Gastrocnemius medialis (tissue), 4 donors: Measurements from ENCODE around the gene UNK. TPM values are rescaled to one million over a fixed set of nuclear protein-coding genes. Genes with fewer than 3 reads are reported as not detected.

Source experiments
- ATAC-seq, 2 donors: fragments of 150-250 bp; one replicate each; pipeline ENCODE4 v1.9.1; 2016
- DNase-seq, 2 donors: peaks; one replicate each; pipeline ENCODE4 v3.0.0-alpha.2; 2019
- H3K27ac ChIP-seq, 4 donors: fragments of 200-600 bp; sonication (generic); 1 replicate in 1 of 4; 2 replicates in 3 of 4; pipeline ENCODE4 v1.5.1; 2016 to 2018; ENCODE audit warnings: mild to moderate bottlenecking in 2 of 4, moderate library complexity in 1 of 4
- H3K27me3 ChIP-seq, 3 donors: fragments of 200-600 bp; sonication (generic) in 2 of 3; 1 replicate in 1 of 3; 2 replicates in 2 of 3; pipeline versions ENCODE4 v1.5.1 to v1.6.0; 2016 to 2019; ENCODE audit warnings: mild to moderate bottlenecking in 1 of 3, moderate library complexity in 1 of 3
- H3K36me3 ChIP-seq, 2 donors: fragments of 200-600 bp; sonication (generic) in 1 of 2; one replicate each; pipeline ENCODE4 v1.5.1; 2017 to 2018
- H3K4me1 ChIP-seq, 2 donors: fragments of 200-600 bp; sonication (generic) in 1 of 2; one replicate each; pipeline ENCODE4 v1.5.1; 2016 to 2017; ENCODE audit warnings: mild to moderate bottlenecking in 2 of 2
- H3K4me3 ChIP-seq, 4 donors: fragments of 200-600 bp; sonication (generic) in 3 of 4; 1 replicate in 1 of 4; 2 replicates in 3 of 4; pipeline ENCODE4 v1.5.1; 2016 to 2019; ENCODE audit warnings: mild to moderate bottlenecking in 2 of 4
- H3K9me3 ChIP-seq, 3 donors: fragments of 200-600 bp; sonication (generic) in 2 of 3; 1 replicate in 1 of 3; 2 replicates in 2 of 3; pipeline ENCODE4 v1.5.1; 2016 to 2019
- POLR2A ChIP-seq, 2 donors: fragments of 450-650 bp; IDR thresholded peaks; one replicate each; pipeline ENCODE4 v1.6.1; 2017; ENCODE audit warnings: antibody characterized with exemption in 2 of 2, mild to moderate bottlenecking in 2 of 2, moderate library complexity in 2 of 2
- in situ Hi-C, 4 donors: fragments of 200-750 bp; cut with MboI; loops; one replicate each; pipeline versions ENCODE4 v1.15.0 to v1.8.0; 2017; ENCODE audit warnings: low sequenced_read_pairs in 4 of 4
- intact Hi-C: fragments of 100-400 bp; cut with DNase I; formaldehyde crosslinking; loops from one replicate; pipeline ENCODE4 v1.15.1; 2023; ENCODE audit warnings: low total_unique reads
- total RNA-seq, 4 donors: library from RNA; depleted of rRNA; stranded (reverse); fragments of >200 nt; gene quantifications; one replicate each; pipeline versions ENCODE4 v1.1.0 to v1.2.3, GENCODE V29; 2016
- TF ChIP-seq, protein P1 (sequence below), 5 experiments: fragments of 450-650 bp in 3 of 5; fragments of 200-600 bp in 2 of 5; sonication (generic) in 2 of 5; IDR thresholded peaks in 4 of 5; conservative IDR thresholded peaks in 1 of 5; 1 replicate in 4 of 5; 2 replicates in 1 of 5; pipeline ENCODE4 v1.5.1; 2016 to 2019; ENCODE audit warnings: antibody characterized with exemption in 5 of 5, mild to moderate bottlenecking in 3 of 5, moderate library complexity in 3 of 5

UNK gene
- total RNA-seq, 4 donors from 2014 or later = 10.4 to 19.2 (median 13.1) TPM

DNA sequence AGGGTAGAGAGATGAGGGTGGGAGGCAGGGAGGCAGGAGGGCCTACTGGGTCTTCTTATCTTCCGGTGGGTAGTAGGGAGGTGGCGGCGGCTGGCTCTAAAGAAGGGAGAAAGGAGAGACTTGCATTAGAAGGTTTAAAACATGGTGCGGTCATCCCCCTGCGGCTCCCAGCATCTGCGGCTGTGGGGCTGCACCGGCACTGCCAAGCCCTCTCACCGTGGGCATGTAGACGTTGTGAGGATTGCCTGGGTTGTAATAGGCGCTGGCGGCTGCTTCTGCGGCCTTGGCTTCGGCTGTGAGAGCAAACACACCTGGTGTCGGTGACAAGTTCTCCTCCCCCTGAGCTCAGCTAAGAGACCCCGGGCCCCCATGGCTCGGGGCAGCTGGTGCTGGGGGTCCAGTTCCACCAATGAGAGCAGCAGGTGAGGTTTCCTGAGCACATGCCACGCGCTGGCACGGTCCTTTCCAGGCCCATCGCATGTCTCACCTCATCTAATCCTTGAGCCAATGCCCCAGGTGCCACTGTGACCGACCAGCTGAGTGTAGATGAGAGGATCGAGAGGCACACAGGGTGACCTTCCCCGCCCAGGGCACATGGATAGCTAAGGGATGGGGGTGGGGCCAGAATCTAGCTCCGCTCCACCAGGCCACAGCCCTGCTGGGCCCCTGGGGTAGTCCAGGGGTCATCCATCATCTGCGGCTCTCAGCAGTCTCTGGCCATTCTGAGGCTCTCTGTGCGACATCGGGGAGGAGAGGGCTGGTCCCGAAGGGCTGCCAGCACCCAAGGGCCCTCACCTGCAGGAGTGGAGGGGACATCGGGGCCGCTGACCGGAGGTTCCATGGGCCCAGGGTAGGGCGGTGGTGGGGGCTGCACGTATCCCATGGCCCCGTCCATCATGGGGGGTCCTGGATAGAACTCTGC, 62.3 kb downstream of the UNK start:
- no peak for DNase-seq
- peak overlapping the region; percentile 95 to 99 (median 95) for H3K27ac ChIP-seq
- no peaks in the 10 kb centered on the region for H3K9me3 ChIP-seq
- in situ Hi-C loops = no loop called here
- ATAC-seq = no peak
- H3K4me3 ChIP-seq = no peak overlapping the region
- H3K4me1 ChIP-seq = peaks cover 64 to 66% of the 10 kb centered on the region in 2 donors
- no peak for TF ChIP-seq POLR2A (IDR thresholded peaks at IDR 0.05)
- TF ChIP-seq, protein P1, sequence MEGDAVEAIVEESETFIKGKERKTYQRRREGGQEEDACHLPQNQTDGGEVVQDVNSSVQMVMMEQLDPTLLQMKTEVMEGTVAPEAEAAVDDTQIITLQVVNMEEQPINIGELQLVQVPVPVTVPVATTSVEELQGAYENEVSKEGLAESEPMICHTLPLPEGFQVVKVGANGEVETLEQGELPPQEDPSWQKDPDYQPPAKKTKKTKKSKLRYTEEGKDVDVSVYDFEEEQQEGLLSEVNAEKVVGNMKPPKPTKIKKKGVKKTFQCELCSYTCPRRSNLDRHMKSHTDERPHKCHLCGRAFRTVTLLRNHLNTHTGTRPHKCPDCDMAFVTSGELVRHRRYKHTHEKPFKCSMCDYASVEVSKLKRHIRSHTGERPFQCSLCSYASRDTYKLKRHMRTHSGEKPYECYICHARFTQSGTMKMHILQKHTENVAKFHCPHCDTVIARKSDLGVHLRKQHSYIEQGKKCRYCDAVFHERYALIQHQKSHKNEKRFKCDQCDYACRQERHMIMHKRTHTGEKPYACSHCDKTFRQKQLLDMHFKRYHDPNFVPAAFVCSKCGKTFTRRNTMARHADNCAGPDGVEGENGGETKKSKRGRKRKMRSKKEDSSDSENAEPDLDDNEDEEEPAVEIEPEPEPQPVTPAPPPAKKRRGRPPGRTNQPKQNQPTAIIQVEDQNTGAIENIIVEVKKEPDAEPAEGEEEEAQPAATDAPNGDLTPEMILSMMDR (IDR thresholded peaks at IDR 0.05 in 4 of 5, conservative IDR thresholded peaks at IDR 0.05 in 1 of 5) = no peak
- intact Hi-C loops = no loop called here
- H3K36me3 ChIP-seq = peaks cover 0 to 54% of the 10 kb centered on the region in 2 donors
- H3K27me3 ChIP-seq = no peaks in the 10 kb centered on the region

DNA sequence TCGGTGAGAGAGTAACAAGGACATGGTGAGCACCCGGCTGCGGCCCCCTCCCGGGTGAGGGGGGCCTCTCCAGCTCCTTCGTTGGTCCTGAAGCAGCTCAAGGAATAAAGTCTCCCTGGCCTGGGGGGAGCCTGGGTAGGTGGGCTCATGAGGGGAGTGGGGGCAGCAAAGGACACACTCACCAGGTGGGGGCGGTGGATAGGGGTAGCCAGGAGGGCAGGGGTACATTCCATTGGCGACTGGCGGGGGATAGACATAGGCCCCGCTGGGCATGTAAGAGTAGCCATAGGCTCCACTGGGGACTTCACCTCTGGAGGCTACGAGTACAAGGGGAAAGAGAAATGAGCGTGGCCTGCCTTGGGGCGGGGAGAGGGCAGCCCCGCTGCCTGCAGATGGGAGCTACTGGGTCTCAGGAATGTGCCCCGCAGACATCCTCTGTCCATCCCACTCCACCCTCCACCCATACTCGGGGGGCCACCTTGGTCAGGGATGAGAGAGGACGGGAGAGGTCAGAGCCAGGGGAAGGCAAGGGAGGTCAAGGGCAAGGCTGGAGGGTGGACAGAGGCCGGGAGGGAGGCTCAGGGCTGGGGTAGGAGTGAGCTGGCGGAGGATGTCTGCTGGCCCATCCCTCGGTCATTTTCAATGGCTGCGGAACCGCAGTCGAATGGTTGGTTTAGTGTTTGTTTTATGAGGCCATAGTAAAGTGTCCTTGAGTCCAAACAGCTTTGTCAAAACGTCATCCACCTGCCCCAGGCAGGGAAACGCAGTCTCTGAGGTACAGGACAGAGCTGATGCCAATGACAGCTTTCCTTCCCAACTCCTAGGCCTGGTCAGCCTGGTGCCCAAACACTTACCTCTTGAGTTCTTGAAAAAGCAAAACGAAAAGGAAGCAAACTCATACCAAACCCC, 63.3 kb downstream of the UNK start:
- no peak for ATAC-seq
- Histone ChIP-seq H3K4me1 (peaks cover 73 to 75% of the 10 kb centered on the region in 2 donors), H3K36me3 (peaks cover 0 to 61% of the 10 kb centered on the region in 2 donors), H3K27me3 (no peaks in the 10 kb centered on the region), H3K9me3 (no peaks in the 10 kb centered on the region), H3K4me3 (no peak overlapping the region), H3K27ac (peak overlapping the region; percentile 95 to 99 (median 95))
- DNase-seq = no peak
- intact Hi-C loops (no loop called here), in situ Hi-C loops (no loop called here)
- TF ChIP-seq, protein P1 (IDR thresholded peaks at IDR 0.05 in 4 of 5, conservative IDR thresholded peaks at IDR 0.05 in 1 of 5) = no peak
- TF ChIP-seq POLR2A (IDR thresholded peaks at IDR 0.05) = no peak

DNA sequence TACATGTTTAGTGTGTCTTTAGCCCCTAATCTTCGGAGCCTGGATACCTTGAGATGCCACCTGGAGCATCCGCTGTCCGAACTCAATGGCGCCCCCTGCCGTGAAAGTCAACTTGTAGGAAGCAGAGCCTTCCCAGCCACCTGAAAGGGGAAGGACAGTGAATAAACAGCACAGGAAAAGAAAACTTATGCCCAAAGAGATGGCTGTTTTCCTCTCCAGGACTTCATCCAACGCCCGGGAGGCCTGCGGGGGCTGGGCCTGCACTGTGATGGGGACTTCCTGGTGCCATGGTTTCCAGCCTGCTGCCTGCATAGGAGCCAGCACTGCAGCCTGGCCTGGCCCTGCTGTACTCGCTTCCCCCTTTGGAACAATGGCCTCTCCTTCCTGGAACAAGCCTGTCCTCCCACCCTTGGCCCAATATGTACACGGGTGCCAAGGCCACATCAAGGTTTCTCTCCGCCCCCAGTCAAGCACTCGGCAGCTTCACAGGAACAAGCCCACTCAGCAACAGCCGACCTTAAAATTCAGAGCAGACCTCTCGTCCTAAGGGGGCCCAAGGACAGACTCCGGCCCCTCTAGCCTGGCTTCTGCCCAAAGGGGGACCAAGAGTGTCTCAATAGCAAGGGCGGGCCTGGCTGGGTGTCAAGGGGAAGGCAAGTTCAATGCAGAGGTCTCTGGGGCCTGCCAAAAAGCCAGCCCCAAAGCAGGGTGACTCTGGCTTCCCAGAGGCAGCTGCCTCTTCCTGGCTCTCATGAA, 64.1 kb downstream of the UNK start:
- Histone ChIP-seq H3K36me3 (peaks cover 0 to 61% of the 10 kb centered on the region in 2 donors), H3K9me3 (no peaks in the 10 kb centered on the region), H3K27ac (peak overlapping the region; percentile 95 to 99 (median 95)), H3K4me3 (no peak overlapping the region), H3K27me3 (no peaks in the 10 kb centered on the region), H3K4me1 (peaks cover 81 to 82% of the 10 kb centered on the region in 2 donors)
- ATAC-seq (no peak), DNase-seq (peak in 1 of 2 donors; percentile 62)
- intact Hi-C loops (no loop called here), in situ Hi-C loops (no loop called here)
- TF ChIP-seq, protein P1 (IDR thresholded peaks at IDR 0.05 in 4 of 5, conservative IDR thresholded peaks at IDR 0.05 in 1 of 5) = peak; percentile 55 to 72 (median 69)
- TF ChIP-seq POLR2A (IDR thresholded peaks at IDR 0.05) = peak in 1 of 2 donors; percentile 12

DNA sequence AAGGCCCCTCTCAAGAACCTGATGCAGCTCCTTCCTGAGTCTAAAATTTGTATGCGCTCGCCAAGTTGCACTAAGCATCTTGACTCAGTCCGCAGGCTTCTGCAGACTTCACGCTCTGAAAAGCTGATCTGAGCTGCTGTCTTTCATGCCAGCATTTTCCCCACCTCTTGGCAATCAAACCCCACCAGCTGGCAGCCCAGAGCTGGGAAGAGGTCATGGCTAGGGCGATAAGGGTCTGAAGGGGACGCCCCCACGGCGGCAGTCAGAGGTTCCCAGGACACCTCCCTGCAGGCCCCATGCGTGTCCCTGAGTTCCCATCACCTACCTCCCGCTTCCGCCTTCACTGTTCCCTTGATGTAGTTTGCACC, 64.7 kb downstream of the UNK start:
- peak overlapping the region; percentile 95 to 99 (median 95) for H3K27ac ChIP-seq

More for the DNA sequence above, 64.7 kb downstream of the UNK start:
- no peak for TF ChIP-seq POLR2A (IDR thresholded peaks at IDR 0.05)
- TF ChIP-seq, protein P1 (IDR thresholded peaks at IDR 0.05 in 4 of 5, conservative IDR thresholded peaks at IDR 0.05 in 1 of 5) = no peak
- H3K4me1 ChIP-seq = peaks cover 84 to 85% of the 10 kb centered on the region in 2 donors
- H3K27me3 ChIP-seq = no peaks in the 10 kb centered on the region
- peaks cover 0 to 61% of the 10 kb centered on the region in 2 donors for H3K36me3 ChIP-seq
- ATAC-seq (no peak), DNase-seq (no peak)
- no peak overlapping the region for H3K4me3 ChIP-seq
- no peaks in the 10 kb centered on the region for H3K9me3 ChIP-seq
- intact Hi-C loops (no loop called here), in situ Hi-C loops (no loop called here)
